Coronary artery (tissue), 2 donors: ENCODE results near the gene MXD1.
A peak's percentile ranks its signal among the peaks of the same experiment; 100 is the strongest.
"Not testable (repeated sequence)": the region's sequence is repeated elsewhere in the genome, so short reads cannot be mapped to it uniquely, and the experiment has no call there.

Source experiments
- DNase-seq: peaks from one replicate; pipeline ENCODE4 v3.0.0-alpha.2; 2017; ENCODE audit warnings: low spot score
- H3K27ac ChIP-seq, 2 donors: fragments of 200-600 bp; sonication (generic); one replicate each; pipeline ENCODE4 v1.5.1; 2016 to 2019
- H3K4me3 ChIP-seq: fragments of 200-600 bp; sonication (generic); 2 replicates; pipeline ENCODE4 v1.5.1; 2016; ENCODE audit warnings: mild to moderate bottlenecking, moderate library complexity
- TF ChIP-seq, protein P1 (sequence below): fragments of 200-600 bp; sonication (generic); IDR thresholded peaks from one replicate; pipeline ENCODE4 v1.5.1; 2019; ENCODE audit warnings: antibody characterized with exemption

MXD1 gene, protein sequence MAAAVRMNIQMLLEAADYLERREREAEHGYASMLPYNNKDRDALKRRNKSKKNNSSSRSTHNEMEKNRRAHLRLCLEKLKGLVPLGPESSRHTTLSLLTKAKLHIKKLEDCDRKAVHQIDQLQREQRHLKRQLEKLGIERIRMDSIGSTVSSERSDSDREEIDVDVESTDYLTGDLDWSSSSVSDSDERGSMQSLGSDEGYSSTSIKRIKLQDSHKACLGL

DNA sequence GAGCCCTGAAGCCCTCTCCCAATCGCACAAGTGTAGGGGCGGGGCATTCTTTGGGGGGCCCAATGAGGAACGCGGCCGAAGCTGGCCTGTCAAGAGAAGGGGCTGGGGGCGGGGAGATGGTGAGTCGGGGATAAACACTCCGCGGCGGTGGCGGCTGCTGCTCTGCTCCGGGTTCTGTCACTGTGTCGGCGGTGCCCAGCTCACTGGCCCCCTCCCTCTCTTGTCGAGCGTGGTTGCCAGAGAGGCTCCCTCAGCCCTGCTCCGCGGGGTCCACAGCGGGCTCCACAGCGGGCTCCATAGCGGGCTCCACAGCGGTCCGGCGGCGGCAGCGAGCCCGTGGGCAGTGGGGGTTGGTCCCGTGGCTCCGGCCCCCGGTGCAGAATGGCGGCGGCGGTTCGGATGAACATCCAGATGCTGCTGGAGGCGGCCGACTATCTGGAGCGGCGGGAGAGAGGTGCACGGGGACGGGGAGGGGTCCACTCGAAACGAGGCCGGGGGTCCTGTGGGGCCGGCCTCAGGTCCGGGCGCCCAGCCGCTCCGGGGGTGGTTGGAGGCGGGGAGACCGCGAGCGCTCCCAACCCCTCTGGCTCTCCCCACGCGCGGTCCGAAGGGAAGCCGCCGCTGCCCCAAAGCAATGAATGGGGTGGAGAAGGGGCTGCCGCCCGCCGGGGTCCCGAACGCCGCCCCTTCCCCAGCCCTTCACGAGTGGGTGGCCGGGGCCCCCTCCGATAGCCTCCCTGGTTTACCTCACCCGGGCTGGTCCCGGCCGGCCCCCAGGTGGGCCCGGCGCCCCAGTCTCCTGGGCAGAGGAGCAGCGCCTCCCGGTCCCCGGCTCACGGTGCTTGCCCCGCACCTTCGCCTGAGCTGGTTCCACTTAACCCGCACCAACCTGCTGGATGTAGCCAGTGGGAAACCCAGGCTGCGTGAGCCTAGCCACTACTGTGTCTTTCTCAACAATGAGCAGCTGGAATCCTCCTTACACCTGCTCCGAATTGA lies at the start of gene MXD1:
TSS of gene MXD1 (plus strand) at position 160 of the 996 bp plus-strand sequence. CDS start at position 382, 222 bp downstream.
- Histone ChIP-seq H3K27ac (peak within 1 kb of the TSS; percentile 95), H3K4me3 (peak within 1 kb of the TSS; percentile 97)
- TF ChIP-seq, protein P1, sequence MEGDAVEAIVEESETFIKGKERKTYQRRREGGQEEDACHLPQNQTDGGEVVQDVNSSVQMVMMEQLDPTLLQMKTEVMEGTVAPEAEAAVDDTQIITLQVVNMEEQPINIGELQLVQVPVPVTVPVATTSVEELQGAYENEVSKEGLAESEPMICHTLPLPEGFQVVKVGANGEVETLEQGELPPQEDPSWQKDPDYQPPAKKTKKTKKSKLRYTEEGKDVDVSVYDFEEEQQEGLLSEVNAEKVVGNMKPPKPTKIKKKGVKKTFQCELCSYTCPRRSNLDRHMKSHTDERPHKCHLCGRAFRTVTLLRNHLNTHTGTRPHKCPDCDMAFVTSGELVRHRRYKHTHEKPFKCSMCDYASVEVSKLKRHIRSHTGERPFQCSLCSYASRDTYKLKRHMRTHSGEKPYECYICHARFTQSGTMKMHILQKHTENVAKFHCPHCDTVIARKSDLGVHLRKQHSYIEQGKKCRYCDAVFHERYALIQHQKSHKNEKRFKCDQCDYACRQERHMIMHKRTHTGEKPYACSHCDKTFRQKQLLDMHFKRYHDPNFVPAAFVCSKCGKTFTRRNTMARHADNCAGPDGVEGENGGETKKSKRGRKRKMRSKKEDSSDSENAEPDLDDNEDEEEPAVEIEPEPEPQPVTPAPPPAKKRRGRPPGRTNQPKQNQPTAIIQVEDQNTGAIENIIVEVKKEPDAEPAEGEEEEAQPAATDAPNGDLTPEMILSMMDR: no peak
- DNase-seq: no peak

DNA sequence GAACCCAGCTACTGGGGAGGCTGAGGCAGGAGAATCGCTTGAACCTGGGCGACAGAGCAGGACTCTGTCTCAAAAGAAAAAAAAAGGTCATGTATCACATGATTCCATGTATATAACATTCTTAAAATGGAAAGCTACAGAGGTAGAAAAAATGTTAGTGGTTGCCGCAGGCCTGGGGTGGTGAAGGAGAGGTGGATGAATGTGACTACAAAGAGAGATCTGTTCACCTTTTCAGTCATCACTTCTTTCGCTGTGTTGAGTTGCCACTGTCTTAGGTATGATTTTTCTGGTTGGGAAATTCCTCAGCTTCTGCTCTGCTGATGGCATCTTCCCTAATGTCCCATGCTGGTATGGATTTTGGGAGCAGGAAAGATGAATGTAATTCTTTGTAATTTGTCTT lies 26.5 kb upstream of the MXD1 start:
- no peak for DNase-seq
- Histone ChIP-seq H3K4me3 (no peak overlapping the region), H3K27ac (no peak overlapping the region)
- TF ChIP-seq, protein P1: no peak

DNA sequence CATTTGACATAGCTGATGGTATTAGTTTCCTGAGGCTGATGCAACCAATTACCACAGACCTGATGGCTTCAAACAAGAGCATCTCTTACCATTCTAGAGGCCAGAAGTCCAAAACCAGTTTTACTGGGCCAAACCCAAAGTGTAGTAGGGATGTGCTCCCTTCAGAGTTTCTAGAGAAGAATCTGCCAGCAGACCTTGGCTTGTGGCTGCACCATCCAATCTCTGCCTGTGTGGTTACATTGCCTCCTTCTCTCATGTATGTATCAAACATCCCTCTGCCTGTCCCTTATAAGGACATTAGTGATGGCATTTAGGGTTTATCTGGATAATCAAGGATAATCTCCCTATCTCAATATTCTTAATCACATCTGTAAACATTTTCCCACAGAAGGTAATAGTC lies 25.6 kb upstream of the MXD1 start:
- Histone ChIP-seq H3K4me3 (no peak overlapping the region), H3K27ac (no peak overlapping the region)
- no peak for DNase-seq
- TF ChIP-seq, protein P1: no peak

DNA sequence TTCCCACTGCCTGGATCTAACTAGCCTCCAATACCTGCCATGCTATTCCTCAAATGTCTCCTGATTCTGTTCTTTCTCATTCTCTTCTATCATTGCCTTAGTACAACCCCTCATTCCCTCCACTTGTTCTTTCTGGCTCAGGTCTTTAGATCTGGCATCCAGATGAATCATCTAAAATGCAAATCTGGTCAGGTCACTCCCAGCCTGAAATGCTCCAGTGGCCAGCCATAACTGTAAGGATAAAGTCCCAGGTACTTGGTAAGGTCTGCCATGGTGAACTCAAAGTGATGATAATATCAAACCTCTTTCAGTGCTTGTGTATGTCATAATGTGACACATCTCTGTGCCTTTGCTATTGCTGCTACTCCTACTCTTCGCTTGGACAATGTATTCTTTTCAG lies 24.0 kb upstream of the MXD1 start:
- DNase-seq: no peak
- H3K4me3 ChIP-seq: no peak overlapping the region
- TF ChIP-seq, protein P1: no peak
- no peak overlapping the region for H3K27ac ChIP-seq

DNA sequence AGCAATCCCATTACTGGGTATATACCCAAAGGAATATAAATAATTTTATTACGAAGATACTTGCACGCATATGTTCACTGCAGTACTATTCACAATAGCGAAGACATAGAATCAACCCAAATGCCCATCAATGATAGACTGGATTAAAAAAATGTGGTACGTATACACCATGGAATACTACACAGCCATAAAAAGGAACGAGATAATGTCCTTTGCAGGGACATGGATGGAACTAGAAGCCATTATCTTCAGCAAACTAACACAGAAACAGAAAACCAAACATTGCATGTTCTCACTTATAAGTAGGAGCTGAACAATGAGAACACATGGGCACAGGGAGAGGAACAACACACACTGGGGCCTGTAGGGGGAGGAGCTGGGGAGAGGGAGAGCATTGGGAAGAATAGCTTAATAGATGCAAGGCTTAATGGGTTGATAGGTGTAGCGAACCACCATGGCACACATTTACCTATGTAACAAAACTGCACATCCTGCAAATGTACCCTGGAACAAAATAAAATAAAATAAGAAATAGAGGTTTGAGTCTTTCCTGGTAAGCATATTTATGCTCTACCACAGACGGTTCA lies 22.0 kb upstream of the MXD1 start:
- DNase-seq, H3K4me3 ChIP-seq, H3K27ac ChIP-seq: not testable (repeated sequence)

DNA sequence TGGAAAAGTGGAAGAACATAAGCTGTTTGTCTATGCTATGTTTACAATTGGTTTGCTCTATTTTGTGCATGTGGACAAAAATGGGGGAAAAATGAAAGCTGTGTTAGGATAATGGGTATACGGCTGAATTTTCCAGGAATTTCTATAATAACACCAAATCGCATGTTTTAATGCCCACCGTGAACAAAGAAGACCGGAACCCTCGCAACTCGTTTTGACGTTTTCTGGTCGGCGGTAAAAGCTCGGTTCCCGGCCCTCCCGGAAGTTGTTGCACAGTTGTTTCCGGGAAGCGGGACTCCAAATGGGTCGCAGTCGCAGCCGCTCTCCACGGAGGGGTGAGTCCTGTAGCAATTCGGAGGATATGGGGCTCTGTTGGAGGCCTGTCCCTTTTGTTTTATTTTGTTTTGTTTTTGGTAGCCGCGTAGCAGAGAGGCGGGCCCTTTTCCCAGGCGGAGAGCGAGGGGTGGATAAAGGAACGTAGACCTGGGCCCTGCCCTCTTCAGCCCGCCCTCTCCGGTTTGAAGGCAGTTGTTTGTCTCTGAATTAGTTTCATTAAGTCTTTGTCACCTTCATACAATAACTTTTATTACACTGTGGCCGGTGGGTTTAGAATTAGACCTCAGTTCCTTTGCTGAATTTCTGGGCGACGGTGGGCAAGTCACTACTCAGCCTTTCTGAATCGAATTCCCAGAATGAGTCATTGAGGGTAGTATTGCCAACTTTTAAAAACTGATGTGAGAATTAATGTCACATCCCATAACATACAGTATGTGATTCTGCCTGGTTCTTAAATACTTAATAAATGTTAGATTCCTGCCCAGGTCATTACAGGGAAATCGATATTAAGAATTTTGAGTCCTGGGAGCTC lies 21.0 kb upstream of the MXD1 start, which contains the start of gene SNRNP27:
TSS of gene SNRNP27 (plus strand) at position 273 of the 868 bp plus-strand sequence. CDS start at position 302, 29 bp downstream.
- Histone ChIP-seq H3K4me3 (peak within 1 kb of the TSS; percentile 86), H3K27ac (peak within 1 kb of the TSS; percentile 78 to 83)
- DNase-seq: peak; percentile 89
- TF ChIP-seq, protein P1: no peak

DNA sequence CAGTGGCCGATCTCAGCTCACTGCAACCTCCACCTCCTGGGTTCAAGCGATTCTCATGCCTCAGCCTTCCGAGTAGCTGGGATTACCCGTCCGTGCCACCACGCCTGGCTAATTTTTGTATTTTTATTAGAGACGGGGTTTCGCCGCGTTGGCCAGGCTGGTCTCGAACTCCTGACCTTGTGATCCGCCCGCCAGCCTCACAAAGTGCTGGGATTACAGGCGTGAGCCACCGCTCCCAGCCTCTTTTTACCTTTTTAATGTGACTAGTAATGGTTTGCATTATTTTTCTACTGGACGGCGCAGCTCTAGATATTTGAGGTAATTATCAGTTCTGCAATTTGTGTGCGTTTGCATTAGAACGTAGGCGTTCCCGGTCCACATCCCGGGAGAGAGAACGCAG lies 20.2 kb upstream of the MXD1 start:
- H3K4me3 ChIP-seq: peak overlapping the region; percentile 86
- not testable (repeated sequence) for DNase-seq
- H3K27ac ChIP-seq: peak overlapping the region in 1 of 2 donors; percentile 78
